BLaER1 (cell line): ENCODE results near the gene MTREX.

ENCODE experiments used
- H3K27ac ChIP-seq: shearing (Covaris generic); formaldehyde crosslinking; 2 replicates; pipeline ENCODE4 v1.8.1; 2022
- H3K27me3 ChIP-seq: shearing (Covaris generic); formaldehyde crosslinking; 2 replicates; pipeline ENCODE4 v1.8.1; 2022
- H3K36me3 ChIP-seq: shearing (Covaris generic); formaldehyde crosslinking; 2 replicates; pipeline ENCODE4 v1.8.1; 2022
- H3K4me1 ChIP-seq: shearing (Covaris generic); formaldehyde crosslinking; 2 replicates; pipeline ENCODE4 v1.8.1; 2022
- H3K4me2 ChIP-seq: shearing (Covaris generic); formaldehyde crosslinking; 2 replicates; pipeline ENCODE4 v1.8.1; 2022
- H3K4me3 ChIP-seq: shearing (Covaris generic); formaldehyde crosslinking; 2 replicates; pipeline ENCODE4 v1.8.1; 2022
- H3K9ac ChIP-seq: shearing (Covaris generic); formaldehyde crosslinking; 2 replicates; pipeline ENCODE4 v1.8.1; 2022
- H3K9me3 ChIP-seq: shearing (Covaris generic); formaldehyde crosslinking; 2 replicates; pipeline ENCODE4 v1.8.1; 2022
- H4K20me1 ChIP-seq: shearing (Covaris generic); formaldehyde crosslinking; 2 replicates; pipeline ENCODE4 v1.8.1; 2022
- Cebpa-rat ChIP-seq: shearing (Covaris generic); IDR thresholded peaks from 2 replicates; pipeline ENCODE4 v1.8.1; 2022

Gene MTREX

DNA sequence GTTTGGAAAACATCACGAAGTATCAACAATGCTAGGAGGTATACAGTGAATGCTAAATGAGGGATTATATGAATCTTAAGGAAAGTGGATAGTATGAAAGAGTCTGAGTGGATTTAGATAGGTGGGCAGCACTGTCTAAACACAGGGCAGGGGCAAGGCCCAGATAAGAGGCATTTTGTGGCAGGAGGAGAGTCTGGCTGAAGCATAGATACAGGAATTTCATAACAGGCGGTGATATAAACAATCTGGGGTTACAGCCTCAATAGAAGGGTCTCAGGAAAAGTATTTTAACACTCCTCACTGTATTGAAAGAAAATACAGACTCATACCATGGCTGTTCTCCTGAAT, 130.0 kb downstream of the MTREX start:
- Histone ChIP-seq H4K20me1 (no peaks in the 10 kb centered on the region), H3K4me3 (no peak overlapping the region), H3K27me3 (no peaks in the 10 kb centered on the region), H3K27ac (no peak overlapping the region), H3K4me2 (no peak overlapping the region), H3K9ac (no peak overlapping the region), H3K9me3 (peaks cover 28% of the 10 kb centered on the region; the same call in 1 of the 2 replicates), H3K4me1 (no peaks in the 10 kb centered on the region), H3K36me3 (0 out of 2 replicates have a peak, but pooled peaks cover 7% of the 10 kb centered on the region)
- no peak for TF ChIP-seq Cebpa-rat

DNA sequence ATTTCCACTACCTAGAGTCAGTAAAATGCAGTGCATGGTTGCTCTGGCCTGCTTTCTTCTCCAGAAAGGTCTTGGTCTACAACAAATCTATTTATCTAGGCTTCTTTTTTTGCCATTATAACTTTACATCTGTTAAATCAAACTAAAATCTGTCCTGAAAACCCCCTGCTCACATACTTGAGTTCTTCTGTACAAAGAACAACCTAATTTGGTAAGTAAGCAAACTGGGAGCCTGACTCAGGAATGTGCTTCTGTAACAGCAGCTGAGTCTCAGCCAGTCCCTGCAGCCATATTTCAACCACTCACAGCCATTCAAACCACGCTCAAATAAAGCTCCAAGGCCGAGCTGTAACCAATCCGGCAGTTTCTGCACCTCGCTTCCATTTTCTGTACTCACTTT, 131.2 kb downstream of the MTREX start:
- H3K4me1 ChIP-seq, result no peaks in the 10 kb centered on the region

DNA sequence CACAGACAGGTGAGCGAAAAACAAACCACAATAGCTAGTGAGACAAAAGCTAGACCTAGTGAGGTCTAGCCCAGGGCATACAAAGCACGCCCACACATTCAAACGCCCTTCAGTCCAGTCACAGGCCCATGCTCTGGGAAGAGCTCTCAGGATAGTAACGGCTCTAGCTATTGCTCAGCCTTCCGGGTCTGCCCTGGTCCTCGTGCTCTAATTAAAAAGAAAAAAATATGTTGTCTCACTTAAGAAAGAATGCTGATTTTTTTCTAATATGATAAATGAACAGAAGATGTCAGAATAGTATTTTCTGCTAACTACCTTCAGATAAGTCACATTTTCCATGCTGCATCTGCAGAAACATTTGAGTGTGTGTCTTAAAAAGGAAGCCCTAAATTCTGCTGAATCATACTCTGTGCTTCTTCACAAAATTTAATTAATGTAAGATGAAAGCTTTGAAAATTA, 132.4 kb downstream of the MTREX start:
- H3K27me3 ChIP-seq, result no peaks in the 10 kb centered on the region
- H3K4me2 ChIP-seq, result no peak overlapping the region
- TF ChIP-seq Cebpa-rat, result no peak
- no peaks in the 10 kb centered on the region for H4K20me1 ChIP-seq
- H3K9me3 ChIP-seq, result peaks cover 13% of the 10 kb centered on the region; the same call in 1 of the 2 replicates
- H3K36me3 ChIP-seq, result 0 out of 2 replicates have a peak, but pooled peaks cover 7% of the 10 kb centered on the region
- H3K27ac ChIP-seq, result no peak overlapping the region
- H3K4me3 ChIP-seq, result no peak overlapping the region
- H3K4me1 ChIP-seq, result no peaks in the 10 kb centered on the region
- H3K9ac ChIP-seq, result no peak overlapping the region

More for the DNA sequence above, 131.2 kb downstream of the MTREX start:
- Histone ChIP-seq H3K9me3 (peaks cover 16% of the 10 kb centered on the region; the same call in 1 of the 2 replicates), H3K27ac (no peak overlapping the region), H3K9ac (no peak overlapping the region), H3K27me3 (no peaks in the 10 kb centered on the region), H3K36me3 (0 out of 2 replicates have a peak, but pooled peaks cover 7% of the 10 kb centered on the region), H3K4me2 (no peak overlapping the region), H3K4me3 (no peak overlapping the region), H4K20me1 (no peaks in the 10 kb centered on the region)
- TF ChIP-seq Cebpa-rat, result no peak

DNA sequence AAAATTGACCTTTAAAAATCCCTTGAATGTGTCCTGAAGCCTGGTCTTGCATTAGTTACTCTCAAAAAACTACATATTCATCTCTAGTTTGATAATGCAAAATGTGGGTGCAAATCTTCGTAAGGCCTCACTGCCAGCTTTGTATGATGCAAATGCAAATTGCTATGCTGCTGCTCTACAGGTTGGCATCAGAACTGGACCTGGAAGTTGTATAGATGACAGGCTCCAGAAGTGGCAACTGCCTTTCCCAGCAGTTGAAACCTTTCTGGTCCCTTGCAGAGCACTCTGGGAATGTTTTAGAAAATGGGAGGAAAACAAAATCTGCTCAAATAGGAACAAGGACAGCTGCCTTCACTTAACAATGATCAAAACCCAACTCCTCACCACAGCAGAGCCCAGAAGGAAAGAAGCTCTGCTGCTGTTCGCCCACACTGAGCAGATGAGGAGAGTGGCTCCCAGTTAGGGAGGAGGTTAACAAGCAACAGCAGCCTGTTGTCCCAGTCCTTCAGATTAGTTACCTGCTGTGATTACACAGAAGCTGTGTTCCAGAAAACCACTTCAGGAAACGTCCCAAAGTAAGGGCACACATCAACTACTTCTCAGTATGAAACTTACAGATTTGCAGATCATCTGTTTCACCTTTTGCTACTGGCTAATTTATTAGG, 133.4 kb downstream of the MTREX start:
- H3K4me2 ChIP-seq, result no peak overlapping the region
- TF ChIP-seq Cebpa-rat, result no peak
- H3K27me3 ChIP-seq, result no peaks in the 10 kb centered on the region
- H3K36me3 ChIP-seq, result 0 out of 2 replicates have a peak, but pooled peaks cover 7% of the 10 kb centered on the region
- no peaks in the 10 kb centered on the region for H3K4me1 ChIP-seq
- H3K4me3 ChIP-seq, result no peak overlapping the region
- no peak overlapping the region for H3K27ac ChIP-seq
- no peaks in the 10 kb centered on the region for H4K20me1 ChIP-seq
- 0 out of 2 replicates have a peak, but pooled peaks cover 3% of the 10 kb centered on the region for H3K9me3 ChIP-seq
- no peak overlapping the region for H3K9ac ChIP-seq

DNA sequence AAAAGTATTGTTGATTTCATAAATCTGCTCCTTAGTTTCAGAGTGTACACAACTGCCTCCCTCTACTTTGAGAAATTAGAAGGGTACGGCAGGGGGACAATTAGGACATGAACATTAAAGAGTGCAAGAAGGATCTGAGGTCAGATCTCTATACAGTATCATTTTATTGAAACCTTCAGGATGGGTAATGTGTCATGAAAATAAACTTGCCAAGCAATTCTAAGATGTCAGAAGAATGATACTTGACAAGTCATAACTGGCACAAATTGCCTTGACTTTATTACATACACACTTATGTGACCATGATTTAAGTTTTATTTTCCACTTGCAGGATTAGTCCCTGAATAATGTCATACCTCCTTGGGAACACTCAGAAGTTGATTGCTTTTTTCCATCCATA, 134.2 kb downstream of the MTREX start:
- no peaks in the 10 kb centered on the region for H3K27me3 ChIP-seq
- no peaks in the 10 kb centered on the region for H4K20me1 ChIP-seq
- no peak overlapping the region for H3K4me2 ChIP-seq
- no peak for TF ChIP-seq Cebpa-rat
- no peak overlapping the region for H3K4me3 ChIP-seq
- no peak overlapping the region for H3K27ac ChIP-seq
- 0 out of 2 replicates have a peak, but pooled peaks cover 7% of the 10 kb centered on the region for H3K36me3 ChIP-seq
- H3K4me1 ChIP-seq, result no peaks in the 10 kb centered on the region
- H3K9me3 ChIP-seq, result no peaks in the 10 kb centered on the region
- no peak overlapping the region for H3K9ac ChIP-seq

DNA sequence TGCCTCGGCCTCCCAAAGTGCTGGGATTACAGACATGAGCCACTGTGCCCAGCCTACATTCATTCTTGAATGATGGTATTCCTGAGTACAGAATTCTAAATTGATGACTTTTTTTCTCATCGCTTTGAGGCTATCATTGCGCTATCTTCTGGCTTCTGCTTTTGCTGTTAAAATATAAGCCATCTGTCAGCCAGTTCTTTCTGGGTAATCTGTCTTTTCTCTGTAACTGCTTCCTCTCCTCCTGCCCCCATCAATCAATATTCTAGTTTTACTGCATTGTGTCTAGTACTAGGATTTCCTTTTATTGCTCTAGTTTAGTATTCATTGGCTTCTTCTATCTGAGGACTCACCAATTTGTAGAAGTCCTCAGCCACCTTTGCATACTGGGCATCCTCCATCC, 138.0 kb downstream of the MTREX start:
- H3K36me3 ChIP-seq, result no peaks in the 10 kb centered on the region
- H3K9me3 ChIP-seq, result no peaks in the 10 kb centered on the region
- H3K4me2 ChIP-seq, result no peak overlapping the region
- H3K27me3 ChIP-seq, result no peaks in the 10 kb centered on the region
- TF ChIP-seq Cebpa-rat, result no peak
- no peak overlapping the region for H3K9ac ChIP-seq
- no peaks in the 10 kb centered on the region for H4K20me1 ChIP-seq
- H3K27ac ChIP-seq, result no peak overlapping the region
- H3K4me1 ChIP-seq, result no peaks in the 10 kb centered on the region
- no peak overlapping the region for H3K4me3 ChIP-seq

DNA sequence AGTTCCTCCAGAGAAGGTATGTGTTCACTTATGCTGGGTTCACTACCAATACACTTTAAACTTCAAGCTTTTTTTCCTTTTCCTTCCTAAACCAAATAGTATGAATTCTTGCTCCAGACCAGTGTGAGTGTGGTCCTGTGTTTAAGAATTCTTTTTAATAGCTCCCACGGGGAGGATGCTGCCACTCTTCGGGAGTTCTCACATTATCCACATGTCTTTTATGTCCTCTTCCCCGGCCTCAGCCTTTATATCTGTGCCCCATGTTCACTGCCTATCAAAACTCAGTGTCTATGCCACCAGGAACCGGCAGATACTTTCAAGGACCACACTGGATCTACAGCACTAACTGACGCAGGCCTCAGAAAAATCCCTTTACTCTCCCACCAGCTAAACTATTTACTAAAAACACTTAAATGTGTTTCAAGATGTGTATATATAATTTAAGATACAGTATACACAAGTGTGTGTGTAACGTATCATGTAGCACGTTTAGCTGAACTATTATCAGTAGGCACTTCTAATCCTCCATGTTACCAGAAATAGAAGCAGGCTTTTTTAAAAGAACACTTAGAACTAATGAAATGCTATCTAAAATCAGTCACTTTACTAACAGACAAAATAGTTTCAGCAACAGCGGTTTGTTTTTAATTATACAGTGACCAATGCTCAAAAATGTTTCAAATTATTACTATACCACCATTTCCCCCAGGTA, 139.0 kb downstream of the MTREX start:
- H3K27me3 ChIP-seq, result no peaks in the 10 kb centered on the region
- H3K4me3 ChIP-seq, result no peak overlapping the region

DNA sequence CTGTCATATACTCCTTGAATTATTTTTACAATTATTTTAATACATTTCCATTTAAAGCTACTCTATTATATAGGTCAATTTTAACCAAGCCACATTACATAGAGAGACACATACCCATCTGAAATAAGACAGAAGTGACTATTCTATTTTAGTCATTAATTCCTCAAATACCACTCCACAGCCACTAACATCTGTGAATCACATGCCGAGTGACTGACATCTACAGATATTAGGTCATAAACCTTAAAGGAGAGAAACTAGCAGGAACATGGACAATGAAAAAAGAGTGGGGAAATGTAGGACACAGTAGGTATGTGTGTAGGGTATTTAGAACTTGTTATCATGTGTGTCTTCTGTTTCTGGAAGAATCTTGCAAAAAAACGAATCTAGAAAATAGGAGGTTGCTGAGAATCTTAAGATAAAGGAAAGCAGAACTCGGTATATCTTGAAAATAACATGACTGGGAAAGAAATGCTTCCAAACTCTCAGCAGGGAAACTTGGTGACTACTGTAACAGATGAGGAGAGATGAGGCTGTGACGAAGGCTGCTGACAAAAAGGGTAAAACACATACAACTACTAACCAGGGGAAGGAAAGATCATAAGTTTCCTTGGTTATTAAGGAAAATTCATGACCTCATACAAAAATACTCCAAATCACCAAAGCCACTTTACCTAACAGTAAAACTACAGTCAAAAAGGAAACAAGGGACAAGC, 142.4 kb downstream of the MTREX start:
- no peak overlapping the region for H3K4me3 ChIP-seq
- H3K27ac ChIP-seq, result no peak overlapping the region
- no peaks in the 10 kb centered on the region for H3K36me3 ChIP-seq
- TF ChIP-seq Cebpa-rat, result no peak
- no peak overlapping the region for H3K9ac ChIP-seq
- no peak overlapping the region for H3K4me2 ChIP-seq
- no peaks in the 10 kb centered on the region for H3K27me3 ChIP-seq
- no peaks in the 10 kb centered on the region for H4K20me1 ChIP-seq
- H3K9me3 ChIP-seq, result no peaks in the 10 kb centered on the region
- no peaks in the 10 kb centered on the region for H3K4me1 ChIP-seq

More for the DNA sequence above, 139.0 kb downstream of the MTREX start:
- Histone ChIP-seq H3K4me2 (no peak overlapping the region), H3K36me3 (no peaks in the 10 kb centered on the region), H3K4me1 (no peaks in the 10 kb centered on the region), H3K9me3 (no peaks in the 10 kb centered on the region), H3K9ac (no peak overlapping the region), H4K20me1 (no peaks in the 10 kb centered on the region), H3K27ac (no peak overlapping the region)
- TF ChIP-seq Cebpa-rat, result no peak

DNA sequence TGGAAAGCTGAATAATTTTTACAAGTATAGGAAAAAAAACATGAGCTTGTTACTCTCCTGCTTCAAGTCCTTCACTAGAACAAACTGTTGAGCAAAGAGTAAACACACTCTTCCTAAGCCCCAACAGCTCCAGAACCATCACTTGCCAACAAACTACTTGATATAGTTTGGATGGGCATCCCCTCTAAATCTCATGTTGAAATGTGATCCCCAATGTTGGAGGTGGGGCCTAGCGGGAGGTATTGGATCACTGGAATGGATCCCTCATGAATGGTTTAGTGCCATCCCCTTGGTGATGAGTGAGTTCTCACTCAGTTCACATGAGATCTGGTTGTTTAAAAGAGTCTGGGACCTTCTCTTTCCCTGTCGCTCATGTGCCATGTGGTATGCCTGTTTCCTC, 144.2 kb downstream of the MTREX start:
- H3K4me3 ChIP-seq, result no peak overlapping the region
- TF ChIP-seq Cebpa-rat, result no peak
- H3K27ac ChIP-seq, result no peak overlapping the region
- no peak overlapping the region for H3K4me2 ChIP-seq
- no peaks in the 10 kb centered on the region for H3K4me1 ChIP-seq
- H3K9ac ChIP-seq, result no peak overlapping the region
- H3K36me3 ChIP-seq, result no peaks in the 10 kb centered on the region
- H3K9me3 ChIP-seq, result no peaks in the 10 kb centered on the region
- no peaks in the 10 kb centered on the region for H3K27me3 ChIP-seq
- no peaks in the 10 kb centered on the region for H4K20me1 ChIP-seq

DNA sequence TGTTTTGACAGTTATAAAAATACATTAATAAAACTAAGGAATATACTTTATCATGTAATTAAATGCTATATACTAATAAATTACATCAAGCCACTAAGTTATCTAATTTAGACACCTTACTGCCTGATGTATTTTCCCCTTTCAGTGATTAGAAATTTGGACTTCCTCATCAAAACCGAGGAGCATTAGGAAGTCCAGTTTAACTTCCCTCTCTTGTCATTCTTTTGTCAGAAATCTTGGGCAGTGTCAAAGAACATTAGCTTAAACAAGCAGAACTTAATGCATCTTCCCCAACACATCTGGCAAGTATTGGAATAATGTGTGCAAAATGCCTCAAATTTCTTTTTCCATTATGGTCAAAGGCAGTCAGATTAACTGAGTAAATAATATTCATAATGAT, 145.4 kb downstream of the MTREX start:
- Histone ChIP-seq H3K27me3 (no peaks in the 10 kb centered on the region), H3K9ac (no peak overlapping the region), H3K4me3 (no peak overlapping the region), H3K27ac (no peak overlapping the region), H3K9me3 (no peaks in the 10 kb centered on the region), H3K4me1 (no peaks in the 10 kb centered on the region), H3K36me3 (no peaks in the 10 kb centered on the region), H4K20me1 (no peaks in the 10 kb centered on the region), H3K4me2 (no peak overlapping the region)
- no peak for TF ChIP-seq Cebpa-rat
